K562 (cell line): ENCODE results near the gene RALGPS1. TPM values are rescaled to one million over a fixed set of nuclear protein-coding genes. Genes with fewer than 3 reads are reported as not detected.
A peak's percentile ranks its signal among the peaks of the same experiment; 100 is the strongest.

ENCODE experiments used
- ATAC-seq: fragments of 200-7000 bp; cut with Tn5 transposase; 3 replicates; pipeline ENCODE4 v1.9.1; 2020; ENCODE audit warnings: moderate library complexity
- BruUV-seq: library from RNA; stranded (reverse); fragments of 400-500 nt; replicated peaks from 2 replicates; lab custom pipeline; 2021; lab: Mats Ljungman, UMichigan
- CTCF ChIA-PET: fragments of 300-600 bp; formaldehyde crosslinking; extraction: SDS; loops from one replicate; lab custom pipeline; 2021; ENCODE audit warnings: low intra/inter-chr PET ratio; lab: Yijun Ruan, JAX
- POLR2A ChIA-PET: fragments of 300-600, 350-650 bp; sonication (Branson Sonifier 250); formaldehyde crosslinking; extraction: SDS; loops from one replicate; lab custom pipeline; 2021; ENCODE audit warnings: antibody characterized with exemption, inconsistent platforms; lab: Yijun Ruan, JAX
- DNase-seq, 4 experiments: peaks; one replicate each; pipeline versions ENCODE4 v3.0.0 to v3.0.0-alpha.2; 2011 to 2018; ENCODE audit warnings: low spot score in 3 of 4, mixed read lengths in 3 of 4; ENCODE audit errors: extremely low read depth in 1 of 4
- FAIRE-seq: peaks from 2 replicates; lab custom pipeline; 2011; peaks lifted over from hg19 to GRCh38; lab: Jason Lieb, UNC
- H2AFZ ChIP-seq: 2 replicates; pipeline ENCODE4 v1.6.0; 2011; ENCODE audit warnings: low read depth, low read length, control low read depth, inconsistent platforms
- H3K27ac ChIP-seq: fragments of 200-600 bp; 3 replicates; pipeline ENCODE4 v1.8.0; 2011; ENCODE audit warnings: low read depth, mild to moderate bottlenecking, control low read depth, inconsistent platforms, low read length, moderate library complexity, mixed read lengths; ENCODE audit errors: extremely low read depth
- H3K27me3 ChIP-seq, 2 experiments: fragments of 300-600 bp in 1 of 2; 2 replicates in 1 of 2; 3 replicates in 1 of 2; pipeline versions ENCODE4 v1.6.0 to v1.8.0; 2011; ENCODE audit warnings: inconsistent platforms in 2 of 2, low read length in 2 of 2, mild to moderate bottlenecking in 1 of 2, mixed read lengths in 1 of 2, moderate library complexity in 1 of 2; ENCODE audit not compliant: control insufficient read depth in 2 of 2, insufficient read depth in 2 of 2
- H3K36me3 ChIP-seq: fragments of 300-600 bp; 3 replicates; pipeline ENCODE4 v1.8.0; 2011; ENCODE audit warnings: mild to moderate bottlenecking, low read length, inconsistent platforms; ENCODE audit not compliant: control insufficient read depth, insufficient read depth
- H3K4me1 ChIP-seq, 2 experiments: fragments of 200-600 bp in 1 of 2; replicated peaks in 1 of 2; 2 replicates in 1 of 2; 3 replicates in 1 of 2; pipeline versions ENCODE4 v1.5.1 to v1.8.0; 2011; ENCODE audit warnings: inconsistent platforms in 2 of 2, low read length in 2 of 2, mild to moderate bottlenecking in 1 of 2, mixed read lengths in 1 of 2, moderate library complexity in 1 of 2; ENCODE audit not compliant: control insufficient read depth in 2 of 2, insufficient read depth in 2 of 2
- H3K4me2 ChIP-seq: 2 replicates; pipeline ENCODE4 v1.6.1; 2011; ENCODE audit warnings: low read length, control low read depth, inconsistent platforms, mixed read lengths; ENCODE audit not compliant: insufficient read depth
- H3K4me3 ChIP-seq: fragments of 200-600 bp; sonication (generic), shearing (Covaris generic); 2 replicates; pipeline ENCODE4 v1.5.1; 2016; ENCODE audit warnings: control low read depth, inconsistent platforms
- H3K79me2 ChIP-seq: fragments of 200-600 bp; 3 replicates; pipeline ENCODE4 v1.8.0; 2011; ENCODE audit warnings: low read length, inconsistent platforms; ENCODE audit not compliant: control insufficient read depth, insufficient read depth
- H3K9ac ChIP-seq, 2 experiments: 2 replicates each; pipeline versions ENCODE4 v1.6.0 to v1.6.1; 2011; ENCODE audit warnings: low read depth in 2 of 2, low read length in 2 of 2, control low read depth in 1 of 2, inconsistent platforms in 1 of 2, mild to moderate bottlenecking in 1 of 2, mixed read lengths in 1 of 2; ENCODE audit not compliant: insufficient read depth in 1 of 2
- H3K9me1 ChIP-seq: one replicate; pipeline ENCODE4 v1.6.0; 2011; ENCODE audit warnings: inconsistent platforms, mild to moderate bottlenecking, low read length, moderate library complexity; ENCODE audit not compliant: control insufficient read depth, insufficient read depth
- H3K9me3 ChIP-seq: replicated peaks from 2 replicates; pipeline ENCODE4 v1.5.1; 2011; ENCODE audit warnings: low read depth, low read length, inconsistent platforms; ENCODE audit not compliant: control insufficient read depth, insufficient read depth
- H4K20me1 ChIP-seq: replicated peaks from 2 replicates; pipeline ENCODE4 v1.6.1; 2011; ENCODE audit warnings: low read length, inconsistent platforms, mixed read lengths; ENCODE audit not compliant: control insufficient read depth, insufficient read depth
- ATF6 ChIP-seq: sonication (generic); formaldehyde crosslinking; IDR thresholded peaks from 2 replicates; pipeline ENCODE4 v1.4.0; 2020; ENCODE audit warnings: mild to moderate bottlenecking, missing genetic modification reagents
- C11orf30 ChIP-seq: fragments of 450-650 bp; IDR thresholded peaks from 2 replicates; pipeline ENCODE4 v1.6.1; 2016; ENCODE audit warnings: low read depth, mild to moderate bottlenecking
- CEBPB ChIP-seq: fragments of 450-650 bp; IDR thresholded peaks from 2 replicates; pipeline ENCODE4 v1.6.1; 2016; ENCODE audit warnings: missing genetic modification characterization, missing compliant biosample characterization
- EP400 ChIP-seq: fragments of 450-650 bp; IDR thresholded peaks from 2 replicates; pipeline ENCODE4 v1.6.1; 2017; ENCODE audit warnings: antibody characterized with exemption, mild to moderate bottlenecking, moderate library complexity
- GMEB1 ChIP-seq: fragments of 250-450 bp; sonication (Bioruptor Pico); IDR thresholded peaks from 2 replicates; pipeline ENCODE4 v1.4.0; 2020; ENCODE audit warnings: mild to moderate bottlenecking
- KLF10 ChIP-seq: fragments of 250-450 bp; sonication (Bioruptor Pico); IDR thresholded peaks from 2 replicates; pipeline ENCODE4 v1.6.1; 2021; ENCODE audit warnings: matching md5 sums
- SPI1 ChIP-seq: IDR thresholded peaks from 2 replicates; pipeline ENCODE4 v1.6.1; 2011; ENCODE audit warnings: low read depth, low read length, control low read depth, borderline replicate concordance
- SUPT5H ChIP-seq: fragments of 450-650 bp; IDR thresholded peaks from 2 replicates; pipeline ENCODE4 v1.6.1; 2016
- TAL1 ChIP-seq: fragments of 450-650 bp; IDR thresholded peaks from 2 replicates; pipeline ENCODE4 v1.6.1; 2016; ENCODE audit warnings: mild to moderate bottlenecking
- TRIM28 ChIP-seq: fragments of 450-650 bp; IDR thresholded peaks from 2 replicates; pipeline ENCODE4 v1.6.1; 2017
- ZBED1 ChIP-seq: IDR thresholded peaks from 2 replicates; pipeline ENCODE4 v1.6.1; 2014
- WGBS: fragments of 100-300 bp; shearing (Covaris generic); methylation state at CpG from one replicate; pipeline ENCODE4 v1.1.6; 2016; ENCODE audit warnings: low coverage, mixed read lengths; ENCODE audit not compliant: insufficient coverage; ENCODE audit errors: missing lambda C conversion rate; 5-methylcytosine and 5-hydroxymethylcytosine counted together
- in situ Hi-C: fragments of 300-500 bp; cut with MboI; formaldehyde crosslinking; loops from 4 replicates; pipeline ENCODE4 v1.15.0; 2018; ENCODE audit warnings: inconsistent platforms, mixed read lengths
- intact Hi-C: fragments of 100-400 bp; cut with micrococcal nuclease; formaldehyde crosslinking; loops from 2 replicates; pipeline ENCODE4 v1.14.2; 2022
- polyA plus RNA-seq, 8 experiments: library from polyadenylated mRNA; depleted of rRNA in 4 of 8; stranded (reverse) in 5 of 8; unstranded in 3 of 8; fragments of >200 nt; fragmentation: Nextera tagmentation in 2 of 8; fragmentation: Illumina TruSeq in 1 of 8; extraction: Ambion mirVana in 2 of 8; extraction: Trizol in 1 of 8; gene quantifications; 2 replicates each; pipeline versions ENCODE4 v1.2.1 to v1.2.3, GENCODE V29; 2011 to 2014; ENCODE audit warnings: inconsistent platforms in 1 of 8, missing spikeins in 1 of 8
- total RNA-seq, 7 experiments: library from RNA; depleted of rRNA in 6 of 7; stranded (reverse); fragments of >200 nt in 6 of 7; fragmentation: Illumina TruSeq in 2 of 7; extraction: Trizol in 2 of 7; gene quantifications; 2 replicates each; pipeline versions ENCODE4 v1.2.1 to v1.2.3, GENCODE V29; 2011 to 2021; ENCODE audit warnings: low replicate concordance in 1 of 7

RALGPS1 gene
- total and polyA plus RNA-seq, 9 of the 15 experiments (the other 6 are each of a cell fraction or from before 2014, with no cell fraction given): 0.04 to 2.6 (median 1.5) TPM

- FAIRE-seq (no peak), DNase-seq (no peak), ATAC-seq (no peak)
- no TSS peak for BruUV-seq
- 44% methylated on average over 5 of the region's 5 CpGs for WGBS
- Histone ChIP-seq H3K27me3 (no peaks in the 10 kb centered on the region), H3K9me1 (no peaks in the 10 kb centered on the region), H3K9me3 (no peaks in the 10 kb centered on the region), H3K9ac (no peak overlapping the region), H3K4me1 (peaks cover 13 to 26% of the 10 kb centered on the region in 2 experiments; a peak in 3 of 5 replicates), H3K4me3 (no peak overlapping the region), H4K20me1 (0 out of 2 replicates have a peak, but pooled peaks cover 3% of the 10 kb centered on the region), H2AFZ (no peak overlapping the region), H3K36me3 (no peaks in the 10 kb centered on the region), H3K27ac (no peak overlapping the region), H3K4me2 (no peak overlapping the region), H3K79me2 (no peaks in the 10 kb centered on the region)
- CTCF ChIA-PET: no interaction called here
- in situ Hi-C loops: no loop called here
- POLR2A ChIA-PET: interaction anchor here (0.6 to 0.8 kb wide), 3 partner anchors 21 to 55 kb away, joined by 3 to 4 read pairs (median 3); no protein-coding TSS in a partner anchor
- intact Hi-C loops: no loop called here
- TF ChIP-seq ZBED1: no peak
- TF ChIP-seq EP400: no peak
- no peak for TF ChIP-seq SUPT5H
- TF ChIP-seq CEBPB (tag): peak; percentile 44
Measured at GRCh38 chr9:127166111-127166510, 251.5 kb downstream of the RALGPS1 start.

GRCh38 chr9:127166651-127167524, 252.3 kb downstream of the RALGPS1 start:
- Histone ChIP-seq H3K9me1 (no peaks in the 10 kb centered on the region), H3K27me3 (no peaks in the 10 kb centered on the region), H3K4me3 (no peak overlapping the region), H3K4me1 (peaks cover 13 to 26% of the 10 kb centered on the region in 2 experiments; a peak in 3 of 5 replicates), H4K20me1 (0 out of 2 replicates have a peak, but pooled peaks cover 3% of the 10 kb centered on the region), H3K36me3 (no peaks in the 10 kb centered on the region), H3K27ac (no peak overlapping the region), H3K9me3 (no peaks in the 10 kb centered on the region), H3K9ac (no peak overlapping the region), H2AFZ (peak overlapping the region; percentile 8), H3K79me2 (no peaks in the 10 kb centered on the region), H3K4me2 (peak overlapping the region; percentile 31)
- no TSS peak for BruUV-seq
- 19% methylated on average over 12 of the region's 12 CpGs for WGBS
- DNase-seq (peak; percentile 63 to 70 (median 66)), FAIRE-seq (peak; percentile 29), ATAC-seq (peak; percentile 81)
- POLR2A ChIA-PET: interaction anchor here (0.6 to 0.8 kb wide), 6 partner anchors 22 to 495 kb away, joined by 3 to 4 read pairs (median 3); no protein-coding TSS in a partner anchor
- in situ Hi-C loops: no loop called here
- CTCF ChIA-PET: no interaction called here
- intact Hi-C loops: no loop called here
- TF ChIP-seq KLF10 (CRISPR knock-in tag) (no peak), TAL1 (peak; percentile 19; the same call in 1 of the 2 replicates), ATF6 (CRISPR knock-in tag) (no peak), TRIM28 (no peak), GMEB1 (CRISPR knock-in tag) (no peak), C11orf30 (no peak), SPI1 (no peak)
